HFFc6 (cell line): Measurements from ENCODE around the gene QSOX1. TPM values are rescaled to one million over a fixed set of nuclear protein-coding genes. Genes with fewer than 3 reads are reported as not detected.

Experiments
- DNase-seq: peaks from one replicate; pipeline ENCODE4 v3.0.0-alpha.2; 2018
- H3K27ac Mint-ChIP-seq: 2 replicates; pipeline ENCODE4 v1.8.0; 2020; ENCODE audit warnings: mild to moderate bottlenecking, mixed read lengths
- H3K27me3 Mint-ChIP-seq: 2 replicates; pipeline ENCODE4 v1.8.0; 2021; ENCODE audit warnings: mild to moderate bottlenecking, moderate library complexity, mixed read lengths; ENCODE audit not compliant: insufficient read depth
- H3K36me3 Mint-ChIP-seq: 2 replicates; pipeline ENCODE4 v1.8.0; 2021; ENCODE audit warnings: low read depth, mixed read lengths
- H3K4me1 Mint-ChIP-seq: 2 replicates; pipeline ENCODE4 v1.8.0; 2020; ENCODE audit warnings: low read depth, mixed read lengths
- H3K4me3 Mint-ChIP-seq: 2 replicates; pipeline ENCODE4 v1.8.0; 2020; ENCODE audit warnings: mild to moderate bottlenecking, moderate library complexity, mixed read lengths
- H3K9me3 Mint-ChIP-seq: 2 replicates; pipeline ENCODE4 v1.8.0; 2020; ENCODE audit warnings: mild to moderate bottlenecking, mixed read lengths
- CTCF ChIP-seq: fragments of 200-600 bp; sonication (generic); IDR thresholded peaks from 2 replicates; pipeline ENCODE4 v1.5.0; 2021; ENCODE audit warnings: antibody characterized with exemption, mild to moderate bottlenecking
- total RNA-seq, 6 experiments: library from RNA; stranded (reverse); fragmentation: NEBNext Ultra II Directional; extraction: Animal tissue kit (Norgen Biotek cat#: 25700); gene quantifications; 2 replicates in 1 of 6; 3 replicates in 5 of 6; pipeline ENCODE4 v1.2.3, GENCODE V29; 2021

QSOX1 gene
- total RNA-seq, 6 experiments from 2014 or later = 321 to 467 (median 352) TPM

GRCh38 chr1:180155182-180155682 lies 563 bp downstream of the QSOX1 start:
- Mint-ChIP-seq H3K4me1 (peaks cover 87% of the 10 kb centered on the region), H3K36me3 (peaks cover 28% of the 10 kb centered on the region; the same call in 1 of the 2 replicates), H3K9me3 (no peaks in the 10 kb centered on the region), H3K27ac (peak overlapping the region; percentile 82), H3K4me3 (peak overlapping the region; percentile 96), H3K27me3 (no peaks in the 10 kb centered on the region; the same call in none of the 2 replicates)
- TF ChIP-seq CTCF = no peak
- no peak for DNase-seq

GRCh38 chr1:180156201-180156600 lies 1.5 kb downstream of the QSOX1 start:
- no peak for TF ChIP-seq CTCF
- no peaks in the 10 kb centered on the region; the same call in none of the 2 replicates for H3K27me3 Mint-ChIP-seq
- peaks cover 33% of the 10 kb centered on the region; the same call in 1 of the 2 replicates for H3K36me3 Mint-ChIP-seq
- peaks cover 84% of the 10 kb centered on the region for H3K4me1 Mint-ChIP-seq
- no peak for DNase-seq
- H3K4me3 Mint-ChIP-seq = peak overlapping the region; percentile 96
- H3K9me3 Mint-ChIP-seq = no peaks in the 10 kb centered on the region
- peak overlapping the region; percentile 82 for H3K27ac Mint-ChIP-seq

- TF ChIP-seq CTCF = no peak
- H3K27ac Mint-ChIP-seq = peak overlapping the region; percentile 82
- H3K4me1 Mint-ChIP-seq = peaks cover 79% of the 10 kb centered on the region
- H3K36me3 Mint-ChIP-seq = peaks cover 33% of the 10 kb centered on the region; the same call in 1 of the 2 replicates
- H3K9me3 Mint-ChIP-seq = no peaks in the 10 kb centered on the region
- peak overlapping the region; percentile 96 for H3K4me3 Mint-ChIP-seq
- no peaks in the 10 kb centered on the region; the same call in none of the 2 replicates for H3K27me3 Mint-ChIP-seq
- peak; percentile 77 for DNase-seq
Measured at GRCh38 chr1:180156631-180157091, 2.0 kb downstream of the QSOX1 start.

- Mint-ChIP-seq H3K4me3 (peak overlapping the region; percentile 96), H3K4me1 (peaks cover 75% of the 10 kb centered on the region), H3K36me3 (peaks cover 33% of the 10 kb centered on the region; the same call in 1 of the 2 replicates), H3K9me3 (no peaks in the 10 kb centered on the region), H3K27me3 (no peaks in the 10 kb centered on the region; the same call in none of the 2 replicates), H3K27ac (peak overlapping the region; percentile 82)
- peak; percentile 52 for DNase-seq
- no peak for TF ChIP-seq CTCF
Measured at GRCh38 chr1:180157108-180157507, 2.4 kb downstream of the QSOX1 start.

- H3K27ac Mint-ChIP-seq = peak overlapping the region; percentile 82
- H3K4me3 Mint-ChIP-seq = peak overlapping the region; percentile 96
- DNase-seq = no peak
- H3K27me3 Mint-ChIP-seq = no peaks in the 10 kb centered on the region; the same call in none of the 2 replicates
- H3K9me3 Mint-ChIP-seq = no peaks in the 10 kb centered on the region
- H3K36me3 Mint-ChIP-seq = peaks cover 33% of the 10 kb centered on the region; the same call in 1 of the 2 replicates
- H3K4me1 Mint-ChIP-seq = peaks cover 70% of the 10 kb centered on the region
- TF ChIP-seq CTCF = no peak
Measured at GRCh38 chr1:180157576-180158057, 2.9 kb downstream of the QSOX1 start.
